Measurements from ENCODE around the gene CDKN2D. TPM values are rescaled to one million over a fixed set of nuclear protein-coding genes. Genes with fewer than 3 reads are reported as not detected.

Gene CDKN2D
- total and polyA plus RNA-seq, 8 donors = 4.1 to 11.8 (median 8.5) TPM; not detected in 2

- no peak for DNase-seq
- Histone ChIP-seq H3K9me3 (no peaks in the 10 kb centered on the region), H3K27me3 (peaks cover 20 to 89% (median 52%) of the 10 kb centered on the region in 3 donors), H3K4me3 (no peak overlapping the region), H3K4me1 (peaks cover 23 to 45% (median 39%) of the 10 kb centered on the region in 4 donors), H3K27ac (no peak overlapping the region), H3K36me3 (no peaks in the 10 kb centered on the region)
- intact Hi-C loops (cut with DNase I; ENCODE audit: low total_unique reads) = no loop called here
- 62 to 78% (median 69%) methylated on average over 7 of the region's 7 CpGs for WGBS, 5 donors
- TF ChIP-seq POLR2A (IDR thresholded peaks at IDR 0.05) (no peak), POLR2AphosphoS5 (IDR thresholded peaks at IDR 0.05) (no peak), CTCF (IDR thresholded peaks at IDR 0.05) (no peak), EP300 (IDR thresholded peaks at IDR 0.05) (no peak)
Observed at GRCh38 chr19:10519421-10519820, 49.4 kb downstream of the CDKN2D start.

- DNase-seq = peak in 1 of 2 donors; percentile 43
- no peaks in the 10 kb centered on the region for H3K9me3 ChIP-seq
- H3K4me1 ChIP-seq = peaks cover 28 to 52% (median 45%) of the 10 kb centered on the region in 4 donors
- intact Hi-C loops (cut with DNase I; ENCODE audit: low total_unique reads) = no loop called here
- peaks cover 27 to 89% (median 60%) of the 10 kb centered on the region in 3 donors for H3K27me3 ChIP-seq
- H3K36me3 ChIP-seq = no peaks in the 10 kb centered on the region
- TF ChIP-seq EP300 (IDR thresholded peaks at IDR 0.05) (no peak), POLR2A (IDR thresholded peaks at IDR 0.05) (no peak), CTCF (IDR thresholded peaks at IDR 0.05) (no peak), POLR2AphosphoS5 (IDR thresholded peaks at IDR 0.05) (no peak)
- H3K4me3 ChIP-seq = no peak overlapping the region
- 8 to 14% (median 12%) methylated on average over 24 to 33 of the region's 33 CpGs for WGBS, 5 donors
- H3K27ac ChIP-seq = no peak overlapping the region
Observed at GRCh38 chr19:10518444-10519361, 50.1 kb downstream of the CDKN2D start.

GRCh38 chr19:10517760-10518443, 50.9 kb downstream of the CDKN2D start:
- Histone ChIP-seq H3K27me3 (peaks cover 31 to 96% (median 68%) of the 10 kb centered on the region in 3 donors), H3K9me3 (no peaks in the 10 kb centered on the region), H3K36me3 (no peaks in the 10 kb centered on the region), H3K27ac (no peak overlapping the region), H3K4me3 (peak overlapping the region; percentile 15 to 43 (median 24)), H3K4me1 (peaks cover 28 to 54% (median 46%) of the 10 kb centered on the region in 4 donors)
- WGBS, 5 donors = 1 to 5% (median 2%) methylated on average over 18 to 27 of the region's 27 CpGs
- intact Hi-C loops (cut with DNase I; ENCODE audit: low total_unique reads) = no loop called here
- peak in 1 of 2 donors; percentile 48 for DNase-seq
- no peak for TF ChIP-seq POLR2AphosphoS5 (IDR thresholded peaks at IDR 0.05)
- TF ChIP-seq POLR2A (IDR thresholded peaks at IDR 0.05) = no peak
- no peak for TF ChIP-seq EP300 (IDR thresholded peaks at IDR 0.05)
- no peak for TF ChIP-seq CTCF (IDR thresholded peaks at IDR 0.05)

GRCh38 chr19:10517361-10517759, 51.4 kb downstream of the CDKN2D start, which contains the start of gene S1PR5:
TSS of gene S1PR5 (minus strand) at chr19:10517447. CDS start at chr19:10515011, 2,436 bp downstream.
- H3K36me3 ChIP-seq = no peaks in the 10 kb centered on the region
- no peak within 1 kb of the TSS for H3K27ac ChIP-seq
- H3K27me3 ChIP-seq = peaks cover 31 to 96% (median 73%) of the 10 kb centered on the region in 3 donors
- DNase-seq = peak in 1 of 2 donors; percentile 48
- peaks cover 28 to 54% (median 46%) of the 10 kb centered on the region in 4 donors for H3K4me1 ChIP-seq
- 0 to 1% (median 0%) methylated on average over 3 to 39 of the region's 39 CpGs for WGBS, 5 donors
- intact Hi-C loops (cut with DNase I; ENCODE audit: low total_unique reads) = no loop called here
- peak within 1 kb of the TSS; percentile 15 to 43 (median 24) for H3K4me3 ChIP-seq
- no peak for TF ChIP-seq EP300 (IDR thresholded peaks at IDR 0.05)
- TF ChIP-seq CTCF (IDR thresholded peaks at IDR 0.05) = no peak
- TF ChIP-seq POLR2A (IDR thresholded peaks at IDR 0.05) = no peak
- no peak for TF ChIP-seq POLR2AphosphoS5 (IDR thresholded peaks at IDR 0.05)
- no peaks in the 10 kb centered on the region for H3K9me3 ChIP-seq
